HAP-1 (cell line): ENCODE results near the gene CCDC175.

Experiments used
- DNase-seq, 2 experiments: peaks; one replicate each; pipeline ENCODE4 v3.0.0-alpha.2; 2016 to 2020; ENCODE audit warnings: low spot score in 2 of 2
- H3K27me3 ChIP-seq: fragments of 250-450 bp; sonication (Bioruptor Pico); 2 replicates; pipeline ENCODE4 v1.5.1; 2020; ENCODE audit warnings: low read depth, mild to moderate bottlenecking, moderate library complexity
- H3K36me3 ChIP-seq: fragments of 250-450 bp; sonication (Bioruptor Pico); replicated peaks from 2 replicates; pipeline ENCODE4 v1.5.1; 2020; ENCODE audit warnings: mild to moderate bottlenecking
- H3K4me1 ChIP-seq: fragments of 250-450 bp; sonication (Bioruptor Pico); 2 replicates; pipeline ENCODE4 v1.5.1; 2020; ENCODE audit warnings: mild to moderate bottlenecking
- H3K4me3 ChIP-seq: fragments of 250-450 bp; sonication (Bioruptor Pico); 2 replicates; pipeline ENCODE4 v1.5.1; 2020; ENCODE audit warnings: mild to moderate bottlenecking, moderate library complexity
- H3K9me3 ChIP-seq: fragments of 250-450 bp; sonication (Bioruptor Pico); 2 replicates; pipeline ENCODE4 v1.5.1; 2020; ENCODE audit warnings: mild to moderate bottlenecking, moderate library complexity
- in situ Hi-C: fragments of 300-500 bp; cut with MboI; formaldehyde crosslinking; loops from 3 replicates; pipeline ENCODE4 v1.14.3; 2020; ENCODE audit warnings: low sequenced_read_pairs, inconsistent platforms, mixed read lengths

Gene CCDC175

DNA sequence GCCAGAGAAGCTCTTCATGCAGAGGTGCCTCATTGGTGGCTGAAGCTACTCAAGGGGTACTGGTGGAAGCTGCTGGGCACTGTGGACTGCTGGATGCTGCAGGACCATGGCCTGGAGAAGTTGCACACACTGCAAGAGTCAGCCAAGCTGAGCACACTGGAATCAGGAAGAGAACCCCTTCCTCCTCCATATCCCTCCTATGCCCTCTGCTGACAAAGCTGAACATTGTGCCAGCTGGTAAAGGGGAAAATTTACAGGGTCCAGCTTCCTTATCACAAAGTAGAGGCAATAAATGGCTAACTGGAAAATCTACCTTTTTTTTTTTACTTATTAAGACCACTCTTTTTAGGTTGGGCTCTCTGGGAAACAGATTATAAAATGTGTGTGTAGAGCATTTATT is 6.5 kb downstream of the CCDC175 start:
- H3K27me3 ChIP-seq: peaks cover 25% of the 10 kb centered on the region

GRCh38 chr14:59566725-59567124 is 9.9 kb downstream of the CCDC175 start:
- Histone ChIP-seq H3K4me3 (no peak overlapping the region), H3K4me1 (no peaks in the 10 kb centered on the region), H3K27me3 (peaks cover 16% of the 10 kb centered on the region), H3K36me3 (no peaks in the 10 kb centered on the region), H3K9me3 (no peaks in the 10 kb centered on the region)
- no peak for DNase-seq
- in situ Hi-C loops: no loop called here

More for the DNA sequence above, 6.5 kb downstream of the CCDC175 start:
- DNase-seq: no peak
- no peaks in the 10 kb centered on the region for H3K4me1 ChIP-seq
- H3K9me3 ChIP-seq: no peaks in the 10 kb centered on the region
- in situ Hi-C loops: no loop called here
- no peak overlapping the region for H3K4me3 ChIP-seq
- H3K36me3 ChIP-seq: no peaks in the 10 kb centered on the region

- in situ Hi-C loops: no loop called here
- Histone ChIP-seq H3K4me1 (no peaks in the 10 kb centered on the region), H3K36me3 (no peaks in the 10 kb centered on the region), H3K4me3 (no peak overlapping the region), H3K9me3 (no peaks in the 10 kb centered on the region), H3K27me3 (peaks cover 11% of the 10 kb centered on the region)
- no peak for DNase-seq
Observed at GRCh38 chr14:59566296-59566695, 10.3 kb downstream of the CCDC175 start.

- Histone ChIP-seq H3K4me3 (no peak overlapping the region), H3K4me1 (no peaks in the 10 kb centered on the region), H3K36me3 (no peaks in the 10 kb centered on the region), H3K27me3 (peaks cover 11% of the 10 kb centered on the region), H3K9me3 (no peaks in the 10 kb centered on the region)
- in situ Hi-C loops: no loop called here
- no peak for DNase-seq
Observed at GRCh38 chr14:59565087-59565486, 11.5 kb downstream of the CCDC175 start.

DNA sequence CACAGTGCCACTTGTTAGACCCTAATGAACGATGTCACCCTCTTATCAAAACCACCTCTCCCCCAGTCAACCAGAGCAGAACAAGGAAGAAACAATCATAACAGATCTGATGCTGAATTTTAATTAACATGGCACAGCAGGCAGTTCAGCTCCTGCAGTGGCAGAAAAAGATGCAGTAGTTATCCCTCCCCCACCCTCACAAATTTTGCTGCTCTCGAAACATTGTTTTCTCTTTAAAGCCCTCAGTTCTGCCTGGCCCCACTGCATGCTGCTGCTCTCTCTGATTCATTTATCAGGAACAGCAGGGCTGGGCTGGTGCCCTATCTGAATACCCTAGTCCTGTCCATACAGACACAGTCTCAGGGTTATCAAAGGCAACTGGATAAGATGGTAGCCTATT is 12.2 kb downstream of the CCDC175 start:
- Histone ChIP-seq H3K27me3 (peaks cover 11% of the 10 kb centered on the region), H3K9me3 (no peaks in the 10 kb centered on the region), H3K36me3 (no peaks in the 10 kb centered on the region), H3K4me1 (no peaks in the 10 kb centered on the region), H3K4me3 (no peak overlapping the region)
- in situ Hi-C loops: no loop called here
- no peak for DNase-seq

DNA sequence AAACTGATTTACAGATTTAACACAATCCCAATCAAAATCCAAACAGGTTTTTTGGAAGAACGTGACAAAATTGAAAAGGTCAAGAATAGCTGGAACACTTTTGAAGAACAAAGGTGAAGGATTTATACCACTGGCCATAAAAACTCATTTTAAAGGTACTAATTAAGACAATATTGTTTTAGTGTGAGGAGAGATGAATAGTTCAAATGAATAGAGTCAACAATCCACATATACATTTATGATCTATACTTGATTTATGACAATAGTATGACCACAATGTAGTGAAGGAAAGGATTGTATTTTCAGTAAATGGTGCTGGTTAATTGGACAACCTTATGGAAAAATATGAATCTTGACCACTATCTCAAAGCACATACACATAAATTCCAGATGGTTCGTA is 29.3 kb downstream of the CCDC175 start:
- Histone ChIP-seq H3K27me3 (no peaks in the 10 kb centered on the region), H3K9me3 (no peaks in the 10 kb centered on the region), H3K4me1 (no peaks in the 10 kb centered on the region), H3K36me3 (no peaks in the 10 kb centered on the region), H3K4me3 (no peak overlapping the region)
- in situ Hi-C loops: no loop called here
- no peak for DNase-seq

- no peaks in the 10 kb centered on the region for H3K4me1 ChIP-seq
- in situ Hi-C loops: no loop called here
- no peaks in the 10 kb centered on the region for H3K9me3 ChIP-seq
- H3K27me3 ChIP-seq: no peaks in the 10 kb centered on the region
- no peak overlapping the region for H3K4me3 ChIP-seq
- no peaks in the 10 kb centered on the region for H3K36me3 ChIP-seq
- DNase-seq: no peak
Observed at GRCh38 chr14:59543873-59544272, 32.7 kb downstream of the CCDC175 start.

- H3K27me3 ChIP-seq: no peaks in the 10 kb centered on the region
- no peak overlapping the region for H3K4me3 ChIP-seq
- in situ Hi-C loops: no loop called here
- no peak for DNase-seq
- no peaks in the 10 kb centered on the region for H3K4me1 ChIP-seq
- H3K36me3 ChIP-seq: no peaks in the 10 kb centered on the region
- H3K9me3 ChIP-seq: no peaks in the 10 kb centered on the region
Observed at GRCh38 chr14:59541731-59542130, 34.9 kb downstream of the CCDC175 start.

- H3K4me1 ChIP-seq: no peaks in the 10 kb centered on the region
- no peaks in the 10 kb centered on the region for H3K36me3 ChIP-seq
- DNase-seq: no peak
- in situ Hi-C loops: no loop called here
- H3K27me3 ChIP-seq: no peaks in the 10 kb centered on the region
- no peaks in the 10 kb centered on the region for H3K9me3 ChIP-seq
- H3K4me3 ChIP-seq: no peak overlapping the region
Observed at GRCh38 chr14:59540852-59541251, 35.8 kb downstream of the CCDC175 start.

- Histone ChIP-seq H3K36me3 (no peaks in the 10 kb centered on the region), H3K4me1 (no peaks in the 10 kb centered on the region), H3K27me3 (no peaks in the 10 kb centered on the region), H3K9me3 (no peaks in the 10 kb centered on the region), H3K4me3 (no peak overlapping the region)
- in situ Hi-C loops: no loop called here
- DNase-seq: no peak
Observed at GRCh38 chr14:59538936-59539335, 37.7 kb downstream of the CCDC175 start.

GRCh38 chr14:59537476-59537875 is 39.1 kb downstream of the CCDC175 start:
- in situ Hi-C loops: no loop called here
- no peaks in the 10 kb centered on the region for H3K36me3 ChIP-seq
- H3K9me3 ChIP-seq: no peaks in the 10 kb centered on the region
- H3K4me1 ChIP-seq: no peaks in the 10 kb centered on the region
- no peak for DNase-seq
- no peak overlapping the region for H3K4me3 ChIP-seq
- no peaks in the 10 kb centered on the region for H3K27me3 ChIP-seq

GRCh38 chr14:59534361-59534987 is 42.1 kb downstream of the CCDC175 start:
- in situ Hi-C loops: no loop called here
- Histone ChIP-seq H3K4me1 (no peaks in the 10 kb centered on the region), H3K4me3 (no peak overlapping the region), H3K36me3 (no peaks in the 10 kb centered on the region), H3K27me3 (peaks cover 5% of the 10 kb centered on the region; the same call in 1 of the 2 replicates), H3K9me3 (no peaks in the 10 kb centered on the region)
- no peak for DNase-seq

GRCh38 chr14:59532419-59532818 is 44.2 kb downstream of the CCDC175 start:
- in situ Hi-C loops: no loop called here
- no peaks in the 10 kb centered on the region for H3K4me1 ChIP-seq
- H3K9me3 ChIP-seq: no peaks in the 10 kb centered on the region
- H3K36me3 ChIP-seq: no peaks in the 10 kb centered on the region
- DNase-seq: no peak
- H3K4me3 ChIP-seq: no peak overlapping the region
- peaks cover 5% of the 10 kb centered on the region; the same call in 1 of the 2 replicates for H3K27me3 ChIP-seq

DNA sequence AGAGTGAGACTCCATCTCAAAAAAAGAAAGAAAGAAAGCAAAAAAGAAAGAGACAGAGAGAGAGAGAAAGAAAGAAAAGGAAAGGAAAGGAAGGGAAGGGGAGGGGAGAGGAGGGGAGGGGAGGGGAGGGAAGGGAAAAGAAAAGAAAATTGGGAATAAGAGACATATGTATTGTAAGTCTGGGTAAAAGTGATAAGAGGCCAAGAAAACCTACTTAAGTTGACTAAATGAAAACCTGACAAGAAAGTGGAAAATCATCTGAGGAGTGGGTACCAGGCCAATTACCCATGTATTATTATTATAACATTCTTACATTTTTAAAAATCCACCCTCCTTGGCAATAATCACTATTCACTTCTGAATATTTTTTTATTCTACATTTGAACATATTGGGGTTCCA is 46.3 kb downstream of the CCDC175 start:
- H3K4me3 ChIP-seq: no peak overlapping the region
- in situ Hi-C loops: no loop called here

GRCh38 chr14:59529189-59529588 is 47.4 kb downstream of the CCDC175 start:
- Histone ChIP-seq H3K36me3 (no peaks in the 10 kb centered on the region), H3K9me3 (no peaks in the 10 kb centered on the region), H3K4me3 (no peak overlapping the region), H3K4me1 (no peaks in the 10 kb centered on the region), H3K27me3 (peaks cover 7% of the 10 kb centered on the region; the same call in 1 of the 2 replicates)
- no peak for DNase-seq
- in situ Hi-C loops: no loop called here

More for the DNA sequence above, 46.3 kb downstream of the CCDC175 start:
- peaks cover 7% of the 10 kb centered on the region; the same call in 1 of the 2 replicates for H3K27me3 ChIP-seq
- DNase-seq: no peak
- no peaks in the 10 kb centered on the region for H3K9me3 ChIP-seq
- no peaks in the 10 kb centered on the region for H3K36me3 ChIP-seq
- no peaks in the 10 kb centered on the region for H3K4me1 ChIP-seq
